ENCODE results near the gene NOC2L.

Gene NOC2L

DNA sequence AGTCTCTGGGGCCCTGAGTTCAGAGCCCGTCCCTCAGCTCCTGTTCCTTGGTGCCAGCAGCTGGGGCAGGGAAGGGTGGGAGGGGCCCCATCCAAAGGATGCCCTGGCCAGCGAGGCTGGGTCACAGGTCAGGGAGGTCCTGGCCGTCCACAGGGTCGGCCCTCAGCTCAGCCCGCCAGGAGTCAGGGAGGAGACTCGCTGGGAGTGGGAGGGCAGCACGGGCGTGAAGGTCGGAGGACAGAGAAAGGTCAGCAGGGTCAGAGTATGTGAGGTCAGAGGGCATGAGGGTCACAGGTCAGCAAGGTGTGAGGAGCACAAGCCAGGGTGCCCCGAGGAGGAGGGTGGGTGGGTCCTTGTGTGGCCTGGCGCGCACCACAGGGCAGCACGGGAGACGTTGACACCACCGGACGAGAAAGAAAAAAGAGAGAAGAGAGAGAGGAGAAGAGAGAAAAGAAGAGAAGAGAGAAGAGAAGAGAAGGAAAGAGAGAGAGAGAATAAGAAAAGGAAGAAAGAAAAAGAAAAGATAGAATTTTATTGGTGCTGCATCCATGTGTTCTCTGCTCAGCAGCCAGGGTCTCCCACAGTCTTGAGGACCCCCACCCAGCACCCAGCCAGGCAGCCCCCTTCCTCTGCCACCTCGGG, 15.8 kb upstream of the NOC2L start:
- no peak for DNase-seq (ENCODE audit: low read depth in 2 of 2)

- no peak for DNase-seq (ENCODE audit: low read depth in 2 of 2)
Measured at GRCh38 chr1:974293-974640, 15.2 kb upstream of the NOC2L start.

DNA sequence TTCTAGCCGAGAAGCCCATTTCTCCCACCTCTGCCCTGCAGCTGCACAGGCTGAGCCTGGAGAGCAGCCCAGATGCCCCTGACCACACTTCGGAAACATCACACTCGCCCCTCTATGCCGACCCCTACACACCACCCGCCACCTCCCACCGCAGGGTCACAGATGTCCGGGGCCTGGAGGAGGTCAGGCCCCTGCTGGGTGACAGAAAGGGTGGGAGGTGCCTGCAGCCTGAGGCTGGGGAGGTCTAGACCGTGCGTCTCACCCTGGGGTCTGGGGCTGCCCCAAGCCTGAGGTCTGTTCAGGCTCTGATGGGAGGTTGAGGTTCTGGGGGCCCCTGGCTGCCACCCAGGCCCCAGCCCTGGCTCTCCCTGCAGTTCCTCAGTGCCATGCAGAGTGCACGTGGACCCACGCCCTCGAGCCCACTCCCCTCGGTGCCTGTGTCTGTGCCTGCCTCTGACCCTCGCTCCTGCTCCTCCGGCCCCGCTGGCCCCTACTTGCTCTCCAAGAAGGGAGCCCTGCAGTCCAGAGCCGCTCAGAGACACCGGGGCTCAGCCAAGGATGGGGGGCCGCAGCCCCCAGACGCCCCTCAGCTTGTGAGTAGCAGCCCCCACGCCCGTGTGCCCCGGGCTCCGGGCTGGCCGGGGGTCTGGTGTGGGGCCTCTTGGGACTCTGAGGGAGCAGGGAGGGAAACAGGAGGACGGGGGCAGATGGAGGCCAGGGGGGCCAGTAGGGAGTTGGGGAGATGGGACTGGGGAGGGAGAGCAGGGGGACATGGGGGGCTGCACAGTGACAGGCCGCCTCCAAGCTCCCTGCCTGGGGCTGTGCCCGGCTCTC, 14.6 kb upstream of the NOC2L start:
- no peak for DNase-seq (ENCODE audit: low read depth in 2 of 2)

GRCh38 chr1:972726-973458, 13.8 kb upstream of the NOC2L start:
- no peak for DNase-seq (ENCODE audit: low read depth in 2 of 2)

DNA sequence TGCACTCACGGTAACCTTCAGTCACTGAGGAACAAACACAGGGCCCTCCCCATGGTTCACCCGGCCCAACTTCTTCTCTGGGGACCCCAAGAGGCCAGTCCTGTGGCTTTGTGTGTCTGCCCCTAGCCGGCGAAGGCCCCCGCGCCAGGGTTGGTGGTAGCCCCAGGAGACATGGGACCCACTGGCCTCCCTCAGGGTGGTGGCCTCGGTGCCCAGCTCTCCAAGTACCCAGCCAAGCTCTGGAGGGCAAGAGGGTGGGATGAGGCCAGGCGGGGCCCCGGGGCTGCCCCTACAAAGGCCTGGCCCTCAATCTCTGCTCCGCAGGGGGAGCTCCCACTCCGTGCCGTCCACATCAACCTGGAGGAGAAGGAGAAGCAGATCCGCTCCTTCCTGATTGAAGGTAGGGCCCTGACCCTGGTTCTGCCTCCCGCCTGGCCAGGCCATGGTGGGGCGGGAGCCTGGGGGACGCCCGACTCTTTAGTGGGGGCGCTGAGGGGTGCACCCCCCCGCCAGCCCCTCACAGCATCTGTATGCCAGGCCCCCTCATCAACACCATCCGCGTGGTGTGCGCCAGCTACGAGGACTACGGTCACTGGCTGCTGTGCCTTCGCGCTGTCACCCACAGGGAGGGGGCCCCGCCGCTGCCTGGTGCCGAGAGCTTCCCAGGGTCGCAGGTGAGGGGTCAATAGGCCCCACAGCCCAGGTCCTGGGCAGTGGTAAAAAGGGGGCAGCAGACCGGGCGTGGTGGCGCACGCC, 12.9 kb upstream of the NOC2L start:
- DNase-seq (ENCODE audit: low read depth in 2 of 2) = no peak

GRCh38 chr1:970973-971730, 12.1 kb upstream of the NOC2L start:
- DNase-seq (ENCODE audit: low read depth in 2 of 2) = no peak

GRCh38 chr1:970242-970972, 11.4 kb upstream of the NOC2L start:
- no peak for DNase-seq (ENCODE audit: low read depth in 2 of 2)

DNA sequence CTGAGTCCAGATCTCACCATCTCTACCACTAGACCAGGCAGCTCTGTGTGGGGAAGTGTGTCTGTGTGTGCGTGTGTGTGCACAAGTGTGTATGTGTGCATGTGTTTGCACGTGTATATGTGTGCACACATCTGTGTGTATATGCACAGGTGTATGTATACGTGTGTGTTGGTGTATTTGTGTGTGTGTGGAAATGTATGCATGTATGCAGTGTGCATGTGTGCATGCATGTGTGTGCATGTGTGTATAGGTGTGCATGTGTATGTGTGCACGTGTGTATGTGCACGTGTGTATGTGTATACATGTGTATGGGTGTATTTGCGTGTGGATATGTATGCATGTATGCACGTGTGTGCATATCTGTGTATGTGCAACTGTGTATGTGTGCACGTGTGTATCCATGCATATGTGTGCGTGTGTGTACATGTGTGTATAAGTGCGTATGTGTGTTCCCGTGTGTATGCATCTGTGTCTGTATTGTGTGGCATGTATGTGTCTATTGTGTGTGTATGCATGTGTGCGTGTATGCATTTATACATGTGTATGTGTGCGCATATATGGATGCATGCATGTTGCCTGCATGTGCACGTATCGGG, 10.3 kb upstream of the NOC2L start:
- no peak for DNase-seq (ENCODE audit: low read depth in 2 of 2)

- no peak for DNase-seq (ENCODE audit: low read depth in 2 of 2)
Measured at GRCh38 chr1:967466-968343, 8.6 kb upstream of the NOC2L start.

DNA sequence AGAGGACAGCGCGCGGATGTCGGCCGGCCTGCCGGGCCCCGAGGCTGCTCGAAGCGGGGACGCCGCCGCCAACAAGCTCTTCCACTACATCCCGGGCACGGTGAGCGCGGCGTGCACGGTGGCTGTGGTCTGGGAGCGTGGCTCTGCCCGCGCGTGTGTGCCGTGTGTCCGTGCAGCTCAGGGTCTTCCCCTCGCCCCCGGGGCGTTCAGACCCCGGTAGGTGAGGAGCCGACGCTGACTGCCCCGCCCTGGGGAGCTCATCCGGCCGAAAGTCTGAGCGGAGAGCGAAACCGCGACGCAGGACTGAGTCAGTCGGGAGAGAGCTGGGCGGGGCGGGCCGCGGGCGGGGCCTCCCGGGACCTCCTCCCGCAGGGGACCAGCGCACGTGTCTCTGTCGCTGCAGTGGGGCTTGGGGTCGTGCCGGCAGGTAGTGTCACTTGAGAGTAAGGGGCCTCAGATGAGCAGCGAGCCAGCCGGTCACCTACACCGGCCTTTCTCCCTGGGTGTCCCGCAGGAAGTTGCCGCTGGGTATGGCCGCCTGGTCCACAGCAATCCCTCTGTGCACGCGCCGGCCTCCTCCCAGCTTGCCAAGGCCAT, 7.7 kb upstream of the NOC2L start:
- peak; percentile 76 to 81 for DNase-seq (ENCODE audit: low read depth in 2 of 2)

GRCh38 chr1:966135-966703, 7.2 kb upstream of the NOC2L start, which contains the start of gene PLEKHN1:
Gene PLEKHN1, plus strand, starts transcription at chr1:966482. Its CDS starts 50 bp downstream, at chr1:966532.
- DNase-seq (ENCODE audit: low read depth in 2 of 2) = peak in 1 of 2 donors; percentile 34

DNA sequence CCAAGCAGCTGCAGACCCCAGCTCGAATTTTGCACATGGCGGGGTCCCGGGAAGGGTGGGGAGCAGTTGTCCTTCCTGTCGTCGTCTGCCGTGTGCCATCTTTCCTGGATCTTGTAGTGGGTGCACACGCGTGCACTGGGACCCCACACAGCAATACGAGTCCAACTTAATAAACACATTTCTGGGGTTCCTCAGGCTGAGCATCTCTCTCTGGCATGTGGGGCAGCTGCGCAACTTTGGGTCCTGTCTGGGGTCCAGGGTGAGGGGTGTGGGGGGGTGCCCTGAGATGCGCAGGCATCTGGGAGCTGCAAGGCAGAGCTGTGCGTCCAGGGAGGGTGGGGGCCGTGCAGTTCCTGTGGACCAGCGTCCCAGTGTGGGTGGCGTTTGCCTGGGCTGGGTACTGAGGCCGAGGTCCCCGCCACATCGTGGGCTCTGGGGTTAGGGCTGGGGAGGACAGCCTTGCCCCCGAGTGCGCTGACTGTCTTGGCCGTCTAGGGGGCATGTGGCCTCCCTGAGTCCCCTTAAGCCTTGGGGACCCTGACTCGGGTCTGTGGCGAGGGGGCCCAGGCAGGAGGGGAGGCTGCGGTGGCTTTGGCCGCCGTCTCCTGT, 6.6 kb upstream of the NOC2L start:
- no peak for DNase-seq (ENCODE audit: low read depth in 2 of 2)

DNA sequence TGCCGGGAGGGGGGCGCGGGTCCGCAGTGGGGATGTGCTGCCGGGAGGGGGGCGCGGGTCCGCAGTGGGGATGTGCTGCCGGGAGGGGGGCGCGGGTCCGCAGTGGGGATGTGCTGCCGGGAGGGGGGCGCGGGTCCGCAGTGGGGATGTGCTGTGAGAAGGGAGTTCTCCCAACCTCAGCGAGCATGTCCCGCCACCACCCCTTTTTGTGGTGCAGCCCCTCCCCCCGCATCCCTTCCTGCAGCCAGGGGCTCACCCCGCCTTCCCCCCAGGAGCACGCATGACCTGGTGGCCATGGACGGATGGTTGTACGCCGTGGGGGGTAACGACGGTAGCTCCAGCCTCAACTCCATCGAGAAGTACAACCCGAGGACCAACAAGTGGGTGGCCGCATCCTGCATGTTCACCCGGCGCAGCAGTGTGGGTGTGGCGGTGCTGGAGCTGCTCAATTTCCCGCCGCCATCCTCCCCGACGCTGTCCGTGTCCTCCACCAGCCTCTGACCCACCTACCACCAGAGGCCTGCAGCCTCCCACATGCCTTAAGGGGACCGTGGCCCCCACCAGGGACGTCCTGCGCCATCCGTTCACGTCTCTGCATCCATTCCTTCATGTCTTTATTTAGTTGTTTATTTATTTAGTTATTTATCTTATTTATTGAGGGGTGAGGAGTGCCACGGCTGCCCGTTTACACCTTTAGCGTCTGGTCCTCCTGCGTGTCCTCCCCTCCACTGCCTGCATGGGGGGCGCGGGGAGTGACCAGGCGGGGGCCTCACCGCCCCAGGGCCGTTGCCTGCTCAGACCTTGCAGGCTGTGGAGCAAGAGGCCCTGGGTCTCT, 5.9 kb upstream of the NOC2L start:
- DNase-seq (ENCODE audit: low read depth in 2 of 2) = no peak

- DNase-seq (ENCODE audit: low read depth in 2 of 2) = no peak
Measured at GRCh38 chr1:963746-964525, 4.9 kb upstream of the NOC2L start.

DNA sequence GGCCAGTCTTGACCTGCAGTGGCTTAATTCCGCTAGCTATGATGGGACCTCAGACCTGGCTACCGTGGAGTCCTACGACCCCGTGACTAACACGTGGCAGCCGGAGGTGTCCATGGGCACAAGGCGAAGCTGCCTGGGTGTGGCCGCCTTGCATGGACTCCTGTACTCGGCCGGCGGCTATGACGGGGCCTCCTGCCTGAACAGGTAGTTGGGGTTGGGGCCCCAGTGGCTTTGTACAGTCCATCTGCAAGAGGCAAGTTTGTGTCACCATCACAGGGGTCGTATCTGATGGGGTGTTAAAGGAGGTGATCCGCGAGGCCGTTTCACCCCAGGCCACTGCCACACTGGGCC, 4.2 kb upstream of the NOC2L start:
- DNase-seq (ENCODE audit: low read depth in 2 of 2) = no peak
